RCC 7860 (cell line): ENCODE results near the gene MTA2.

Source experiments
- DNase-seq: peaks from one replicate; pipeline ENCODE4 v3.0.0-alpha.2; 2015; ENCODE audit warnings: low spot score
- FAIRE-seq: peaks from 2 replicates; lab custom pipeline; 2012; peaks lifted over from hg19 to GRCh38; lab: Jason Lieb, UNC

Gene MTA2

GRCh38 chr11:62548545-62549335 lies 52.9 kb downstream of the MTA2 start:
- DNase-seq, result no peak
- no peak for FAIRE-seq

DNA sequence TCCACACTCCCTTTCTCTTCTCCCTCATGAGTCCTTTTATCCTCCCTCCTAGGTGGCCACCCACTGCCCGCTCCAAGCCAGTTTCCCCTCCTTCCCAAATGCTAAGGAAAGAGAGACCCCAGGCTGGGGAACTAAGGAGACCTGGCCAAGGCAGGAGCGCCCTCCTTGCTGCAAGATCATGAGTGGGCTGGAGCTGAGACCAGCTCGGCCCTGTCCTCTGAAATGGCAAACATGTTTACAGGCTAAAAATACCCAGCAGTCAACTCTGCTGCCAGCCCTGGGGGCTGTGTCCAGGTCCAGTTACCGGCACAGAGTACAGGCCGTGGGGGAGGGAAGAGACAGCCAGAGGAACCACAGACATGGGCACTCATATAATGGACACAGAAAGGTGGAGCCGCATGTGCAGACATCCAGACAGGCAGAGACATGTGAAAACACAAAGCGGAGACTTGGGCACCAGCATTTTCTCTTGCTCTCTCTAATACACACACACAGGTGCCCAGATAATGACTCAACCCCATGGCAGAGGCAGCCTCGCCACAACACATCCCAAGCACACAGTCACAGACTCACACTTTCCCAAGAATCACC lies 53.9 kb downstream of the MTA2 start:
- FAIRE-seq (no peak), DNase-seq (peak; percentile 53)

DNA sequence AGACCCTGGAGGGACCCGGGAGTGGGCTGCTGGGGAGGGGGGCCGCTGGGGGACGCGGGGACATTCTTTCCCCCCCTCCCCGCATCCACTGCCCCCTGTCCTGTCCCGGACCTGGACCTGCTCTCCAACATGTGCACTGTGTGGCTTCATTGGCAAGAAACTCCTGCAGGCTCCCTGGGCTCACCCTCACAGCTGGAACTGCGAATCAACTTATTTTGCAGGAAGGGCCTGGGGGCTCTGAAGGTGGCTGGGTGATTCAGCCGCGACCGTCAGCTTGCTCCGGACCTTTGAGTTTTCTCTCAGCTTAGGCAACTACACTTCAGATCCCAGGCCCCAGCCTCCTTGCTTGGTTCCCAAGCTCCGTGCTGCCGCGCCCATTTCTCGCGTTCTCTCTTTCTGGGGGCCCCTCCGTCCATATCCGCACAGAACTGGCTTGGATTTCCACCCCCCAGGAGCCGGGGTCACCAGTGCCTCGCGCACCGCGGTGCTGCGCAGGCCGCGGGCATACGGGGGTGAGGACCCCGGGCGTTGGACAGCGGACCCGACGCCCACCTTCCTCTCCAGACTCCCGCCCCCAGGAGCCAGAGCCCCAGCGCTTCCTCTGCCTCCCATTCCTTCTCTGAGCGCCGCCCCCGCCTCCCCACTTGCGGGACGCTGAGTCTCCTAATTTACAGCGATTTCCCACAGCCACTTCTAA lies 54.6 kb downstream of the MTA2 start:
- no peak for FAIRE-seq
- DNase-seq, result peak; percentile 18

DNA sequence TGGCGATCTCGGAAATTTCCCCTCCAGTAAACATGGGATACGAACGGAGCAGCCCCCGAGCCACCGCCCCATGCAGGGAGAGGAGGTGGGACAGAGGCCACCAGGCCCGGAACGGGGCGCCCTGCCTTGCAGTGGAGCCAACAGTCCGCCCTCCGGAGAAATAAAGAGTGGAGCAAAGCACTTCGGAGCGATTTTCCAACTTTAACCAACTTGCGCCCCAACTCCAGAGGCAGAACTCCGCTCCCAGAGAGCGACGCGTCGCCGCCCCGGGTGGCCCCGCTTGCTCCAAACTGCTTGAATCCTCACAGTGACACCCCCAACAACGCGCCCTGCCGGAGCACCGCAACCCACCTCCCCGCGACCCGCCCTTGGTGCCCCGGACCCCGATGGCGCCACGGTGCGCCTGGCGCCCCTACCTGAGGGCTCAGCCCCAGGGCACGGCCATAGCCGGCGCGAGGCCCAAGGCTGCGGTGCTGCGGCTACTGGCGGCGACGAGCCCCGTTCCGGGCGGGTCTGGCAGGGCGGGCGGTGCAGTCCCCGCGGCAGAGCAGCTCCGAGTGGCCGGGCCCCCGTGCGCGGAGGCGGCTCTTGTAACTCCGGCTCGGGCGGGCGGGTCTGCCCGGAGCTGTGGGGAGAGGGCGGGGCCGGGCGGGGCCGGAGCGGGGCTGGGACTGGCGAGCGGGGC lies 55.3 kb downstream of the MTA2 start, which contains the start of gene AHNAK:
Gene AHNAK (minus strand): TSS at position 563 of the 685 bp plus-strand sequence. CDS start 10,708 bp downstream, outside the sequence.
- FAIRE-seq (no peak), DNase-seq (peak; percentile 46)

DNA sequence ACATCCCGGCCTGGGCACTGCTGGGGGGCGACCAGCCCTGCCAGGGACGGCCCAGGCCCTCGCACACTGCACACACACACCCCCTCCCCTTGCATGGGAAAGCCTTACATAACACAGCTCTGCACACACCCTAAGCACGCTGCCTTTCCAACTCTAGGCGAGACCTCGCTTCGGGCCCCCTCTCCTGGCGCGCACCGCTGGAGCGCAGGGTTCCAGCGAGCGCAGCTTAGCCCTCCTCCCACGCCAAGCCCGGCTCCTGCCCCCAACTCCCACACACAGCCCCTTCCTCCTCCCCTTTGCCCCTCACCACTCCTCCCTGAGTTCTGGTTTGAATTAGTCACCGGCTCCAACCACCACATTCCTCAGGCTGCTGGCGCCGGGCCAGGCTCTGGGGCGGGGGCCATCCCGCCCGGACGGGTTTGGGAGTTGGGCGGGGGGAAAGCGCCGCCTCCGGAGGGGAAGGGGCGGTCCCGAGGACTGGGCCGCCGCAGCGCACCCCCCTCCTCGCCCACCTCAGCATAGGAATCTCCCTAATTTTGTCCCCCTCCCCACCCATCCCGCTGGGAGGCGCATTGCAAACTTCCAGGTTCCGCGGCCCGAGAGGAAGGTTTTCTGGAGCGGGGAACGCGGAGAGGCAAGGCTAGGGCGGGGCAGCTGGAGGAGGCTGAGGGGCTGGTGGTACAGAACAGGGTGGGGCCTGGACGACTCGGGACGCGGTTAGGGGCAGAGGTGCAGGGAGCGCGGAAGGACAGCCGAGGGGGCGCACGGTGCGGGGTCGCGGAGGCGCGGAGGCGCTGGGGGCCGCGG lies 56.0 kb downstream of the MTA2 start:
- peak; percentile 93 for DNase-seq
- peak; percentile 60 for FAIRE-seq

- peak; percentile 19 for DNase-seq
- FAIRE-seq, result no peak
These were observed 56.9 kb downstream of the MTA2 start for GRCh38 chr11:62544581-62545436.

- peak; percentile 8 for DNase-seq
- no peak for FAIRE-seq
These were observed 57.8 kb downstream of the MTA2 start for GRCh38 chr11:62543680-62544444.
